ENCODE data around the gene ACTL9. TPM values are rescaled to one million over a fixed set of nuclear protein-coding genes. Genes with fewer than 3 reads are reported as not detected.

ACTL9 gene
- total RNA-seq, 1 donor from 2014 or later: not detected

DNA sequence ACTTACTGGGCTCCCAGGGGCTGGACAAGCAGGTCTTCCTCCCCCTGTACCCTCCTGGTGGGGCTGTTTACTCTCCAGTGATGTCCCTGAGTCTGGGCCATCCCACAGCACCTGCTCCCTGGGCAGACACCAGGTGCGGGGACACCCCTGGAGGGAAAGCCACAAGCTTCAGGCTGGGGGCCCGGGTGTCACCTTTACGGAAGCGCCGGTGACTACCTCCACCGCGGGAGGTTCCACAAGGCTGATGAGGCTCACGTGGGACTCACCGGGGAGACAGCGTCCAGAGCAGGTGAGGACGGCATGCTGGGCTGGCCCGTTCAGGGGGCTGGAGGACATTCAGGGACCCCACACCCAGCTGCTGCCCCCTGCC, 43.3 kb downstream of the ACTL9 start:
- H3K27me3 Mint-ChIP-seq (ENCODE audit: insufficient read depth, low read depth): peaks cover 16% of the 10 kb centered on the region
- no peak for DNase-seq (ENCODE audit: low spot score)
- no peaks in the 10 kb centered on the region for H3K9me3 Mint-ChIP-seq

DNA sequence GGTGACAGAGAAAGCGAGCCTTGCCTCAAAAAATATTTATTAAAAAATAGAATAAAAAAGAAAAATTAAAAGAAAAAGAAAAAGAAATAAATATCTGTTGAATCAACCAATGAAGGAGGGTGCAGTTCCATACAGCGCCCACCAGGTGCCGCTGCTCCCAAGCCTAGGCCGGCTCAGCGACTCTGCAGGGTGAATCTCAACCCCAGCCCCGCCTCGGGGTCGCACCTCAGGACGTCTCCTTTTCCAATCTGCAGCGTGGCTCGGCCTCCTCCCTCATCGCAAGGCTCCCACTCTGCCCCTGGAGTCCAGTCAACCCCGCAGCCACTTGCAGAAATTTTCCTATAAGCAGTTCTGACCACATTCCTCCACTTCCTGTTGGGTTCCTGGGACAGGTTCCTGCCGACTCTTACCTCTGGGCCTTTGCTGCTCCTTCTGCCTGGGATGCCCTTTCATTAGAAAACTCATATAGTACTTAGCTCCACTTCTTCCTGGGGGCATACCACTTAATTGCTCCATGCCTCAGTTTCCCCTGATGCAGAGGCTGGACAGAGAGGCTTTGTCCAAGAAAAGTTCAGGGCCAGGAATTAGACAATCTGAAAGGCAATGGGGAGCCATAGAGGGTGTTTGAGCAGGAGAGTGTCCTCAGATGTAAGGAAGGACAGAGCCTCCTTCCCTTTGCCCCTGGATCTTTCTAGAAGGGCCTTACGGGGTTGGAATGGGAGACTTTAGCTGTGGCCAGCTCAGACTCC, 43.8 kb downstream of the ACTL9 start:
- Histone ChIP-seq H3K4me1 (no peaks in the 10 kb centered on the region), H2AFZ (replicated peaks) (peak overlapping the region; percentile 71), H4K20me1 (ENCODE audit: low read depth) (no peaks in the 10 kb centered on the region), H3K27me3 (no peaks in the 10 kb centered on the region), H3K9ac (no peak overlapping the region), H3K79me2 (ENCODE audit: low read depth) (no peaks in the 10 kb centered on the region), H3K9me3 (ENCODE audit: low read depth) (no peaks in the 10 kb centered on the region), H3F3A (ENCODE audit: low read depth) (no peaks in the 10 kb centered on the region), H3K27ac (no peak overlapping the region), H3K4me3 (no peak overlapping the region), H3K36me3 (no peaks in the 10 kb centered on the region), H3K4me2 (peak overlapping the region; percentile 30)
- Mint-ChIP-seq H3K9me3 (no peaks in the 10 kb centered on the region), H3K27ac (no peak overlapping the region), H3K27me3 (ENCODE audit: insufficient read depth, low read depth) (peaks cover 16% of the 10 kb centered on the region), H3K36me3 (no peaks in the 10 kb centered on the region), H3K4me3 (peak overlapping the region; percentile 43), H3K4me1 (peaks cover 8% of the 10 kb centered on the region)
- TF ChIP-seq, protein P1, sequence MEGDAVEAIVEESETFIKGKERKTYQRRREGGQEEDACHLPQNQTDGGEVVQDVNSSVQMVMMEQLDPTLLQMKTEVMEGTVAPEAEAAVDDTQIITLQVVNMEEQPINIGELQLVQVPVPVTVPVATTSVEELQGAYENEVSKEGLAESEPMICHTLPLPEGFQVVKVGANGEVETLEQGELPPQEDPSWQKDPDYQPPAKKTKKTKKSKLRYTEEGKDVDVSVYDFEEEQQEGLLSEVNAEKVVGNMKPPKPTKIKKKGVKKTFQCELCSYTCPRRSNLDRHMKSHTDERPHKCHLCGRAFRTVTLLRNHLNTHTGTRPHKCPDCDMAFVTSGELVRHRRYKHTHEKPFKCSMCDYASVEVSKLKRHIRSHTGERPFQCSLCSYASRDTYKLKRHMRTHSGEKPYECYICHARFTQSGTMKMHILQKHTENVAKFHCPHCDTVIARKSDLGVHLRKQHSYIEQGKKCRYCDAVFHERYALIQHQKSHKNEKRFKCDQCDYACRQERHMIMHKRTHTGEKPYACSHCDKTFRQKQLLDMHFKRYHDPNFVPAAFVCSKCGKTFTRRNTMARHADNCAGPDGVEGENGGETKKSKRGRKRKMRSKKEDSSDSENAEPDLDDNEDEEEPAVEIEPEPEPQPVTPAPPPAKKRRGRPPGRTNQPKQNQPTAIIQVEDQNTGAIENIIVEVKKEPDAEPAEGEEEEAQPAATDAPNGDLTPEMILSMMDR (IDR thresholded peaks at IDR 0.05): peak; percentile 94
- TF ChIP-seq EZH2phosphoT487 (IDR thresholded peaks at IDR 0.05): no peak
- DNase-seq (ENCODE audit: low spot score): peak; percentile 82

More for the DNA sequence above, 43.3 kb downstream of the ACTL9 start:
- H3K4me2 ChIP-seq: no peak overlapping the region
- no peaks in the 10 kb centered on the region for H3K36me3 ChIP-seq
- no peaks in the 10 kb centered on the region for H3F3A ChIP-seq (ENCODE audit: low read depth)
- no peaks in the 10 kb centered on the region for H3K27me3 ChIP-seq
- H3K4me1 ChIP-seq: no peaks in the 10 kb centered on the region
- H3K27ac ChIP-seq: no peak overlapping the region
- no peak overlapping the region for H3K4me3 ChIP-seq
- no peaks in the 10 kb centered on the region for H3K9me3 ChIP-seq (ENCODE audit: low read depth)
- no peak overlapping the region for H2AFZ ChIP-seq (replicated peaks)
- no peak for TF ChIP-seq EZH2 (IDR thresholded peaks at IDR 0.05)
- no peak for TF ChIP-seq EZH2phosphoT487 (IDR thresholded peaks at IDR 0.05)
- TF ChIP-seq, protein P1 (IDR thresholded peaks at IDR 0.05): no peak
- no peak overlapping the region for H3K27ac Mint-ChIP-seq
- peaks cover 8% of the 10 kb centered on the region for H3K4me1 Mint-ChIP-seq
- no peaks in the 10 kb centered on the region for H3K79me2 ChIP-seq (ENCODE audit: low read depth)
- no peak overlapping the region for H3K4me3 Mint-ChIP-seq
- H3K9ac ChIP-seq: no peak overlapping the region
- H3K36me3 Mint-ChIP-seq: no peaks in the 10 kb centered on the region
- H4K20me1 ChIP-seq (ENCODE audit: low read depth): no peaks in the 10 kb centered on the region

DNA sequence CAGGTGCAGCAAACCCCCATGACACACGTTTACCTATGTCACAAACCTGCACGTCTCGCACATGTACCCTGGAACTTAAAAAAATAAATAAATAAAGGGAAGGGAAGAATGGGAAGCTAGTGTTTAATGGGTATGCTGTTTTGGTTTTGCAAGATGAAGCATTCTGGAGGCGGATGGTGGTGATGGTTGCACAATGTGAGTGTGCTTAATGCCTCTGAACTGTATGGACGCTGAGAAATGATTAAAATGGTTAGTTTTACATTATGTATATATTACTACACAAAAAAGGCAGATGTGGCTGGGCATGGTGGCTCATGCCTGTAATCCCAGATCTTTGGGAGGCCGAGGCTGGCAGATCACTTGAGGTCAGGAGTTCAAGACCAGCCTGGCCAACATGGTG, 50.4 kb downstream of the ACTL9 start:
- no peak for DNase-seq (ENCODE audit: low spot score)
- Mint-ChIP-seq H3K4me3 (no peak overlapping the region), H3K27ac (no peak overlapping the region), H3K27me3 (ENCODE audit: insufficient read depth, low read depth) (peaks cover 5% of the 10 kb centered on the region), H3K4me1 (no peaks in the 10 kb centered on the region), H3K9me3 (no peaks in the 10 kb centered on the region), H3K36me3 (no peaks in the 10 kb centered on the region)
- H3K9ac ChIP-seq: no peak overlapping the region
- H3K36me3 ChIP-seq: no peaks in the 10 kb centered on the region
- H3K9me3 ChIP-seq (ENCODE audit: low read depth): no peaks in the 10 kb centered on the region
- H3K4me3 ChIP-seq: no peak overlapping the region
- TF ChIP-seq, protein P1 (IDR thresholded peaks at IDR 0.05): no peak
- TF ChIP-seq EZH2 (IDR thresholded peaks at IDR 0.05): no peak
- TF ChIP-seq EZH2phosphoT487 (IDR thresholded peaks at IDR 0.05): no peak
- H3K79me2 ChIP-seq (ENCODE audit: low read depth): no peaks in the 10 kb centered on the region
- no peak overlapping the region for H3K4me2 ChIP-seq
- peaks cover 12% of the 10 kb centered on the region for H3K27me3 ChIP-seq
- no peaks in the 10 kb centered on the region for H4K20me1 ChIP-seq (ENCODE audit: low read depth)
- H2AFZ ChIP-seq (replicated peaks): no peak overlapping the region
- no peak overlapping the region for H3K27ac ChIP-seq
- H3K4me1 ChIP-seq: no peaks in the 10 kb centered on the region
- H3F3A ChIP-seq (ENCODE audit: low read depth): no peaks in the 10 kb centered on the region

Other genes with a start within 250 kb of the ACTL9 start
- 0.22 and 0.56 TPM in 2 replicates for gene PRAM1, start 196.2 kb downstream of the ACTL9 start, total RNA-seq (ENCODE audit: low replicate concordance)
- 1.8 and 8.9 TPM in 2 replicates for gene ZNF414, start 184.6 kb downstream of the ACTL9 start, total RNA-seq (ENCODE audit: low replicate concordance)
- gene MYO1F, start 121.4 kb downstream of the ACTL9 start, total RNA-seq (ENCODE audit: low replicate concordance): 0.09 and 0.15 TPM in 2 replicates
- gene ADAMTS10, start 88.1 kb downstream of the ACTL9 start, total RNA-seq (ENCODE audit: low replicate concordance): 5.8 and 7.9 TPM in 2 replicates
- gene NFILZ, start 68.2 kb downstream of the ACTL9 start, total RNA-seq (ENCODE audit: low replicate concordance): not detected in 2 replicates
- not detected in 2 replicates for gene OR2Z1, start 22.8 kb upstream of the ACTL9 start, total RNA-seq (ENCODE audit: low replicate concordance)
- 59.0 and 59.4 TPM in 2 replicates for gene ZNF558, start 133.5 kb upstream of the ACTL9 start, total RNA-seq (ENCODE audit: low replicate concordance)
- not detected in 2 replicates for gene MBD3L1, start 133.6 kb upstream of the ACTL9 start, total RNA-seq (ENCODE audit: low replicate concordance)

Data from neural progenitor cell (in vitro differentiated cells).